Lower leg skin (tissue), 3 donors: ENCODE results near the gene PLA2G3.

ENCODE experiments used
- CTCF ChIP-seq, 3 donors: fragments of 450-650 bp; IDR thresholded peaks; one replicate each; pipeline ENCODE4 v1.5.1; 2016; ENCODE audit warnings: antibody characterized with exemption in 3 of 3, mild to moderate bottlenecking in 3 of 3, moderate library complexity in 2 of 3
- POLR2A ChIP-seq, 2 donors: fragments of 450-650 bp; IDR thresholded peaks; one replicate each; pipeline ENCODE4 v1.6.1; 2016 to 2017; ENCODE audit warnings: antibody characterized with exemption in 2 of 2, mild to moderate bottlenecking in 1 of 2, moderate library complexity in 1 of 2

GRCh38 chr22:31092161-31092560, 48.1 kb downstream of the PLA2G3 start:
- TF ChIP-seq POLR2A (IDR thresholded peaks at IDR 0.05) (no peak), CTCF (IDR thresholded peaks at IDR 0.05) (no peak)
